Neural progenitor cell (in vitro differentiated cells): ENCODE data around the gene PRKCH. TPM values are rescaled to one million over a fixed set of nuclear protein-coding genes. Genes with fewer than 3 reads are reported as not detected.

ENCODE experiments used
- DNase-seq: peaks from one replicate; pipeline ENCODE4 v3.0.0-alpha.2; 2016; ENCODE audit warnings: low spot score
- H2AFZ ChIP-seq: fragments of 200-600 bp; sonication (generic); replicated peaks from 2 replicates; pipeline ENCODE4 v1.6.1; 2016; ENCODE audit warnings: antibody characterized with exemption
- H3F3A ChIP-seq: fragments of 200-600 bp; sonication (generic); 2 replicates; pipeline ENCODE4 v1.6.1; 2016; ENCODE audit warnings: antibody characterized with exemption, low read depth
- H3K27ac ChIP-seq: fragments of 200-600 bp; sonication (generic); 2 replicates; pipeline ENCODE4 v1.5.1; 2016; ENCODE audit warnings: mild to moderate bottlenecking
- H3K27me3 ChIP-seq: fragments of 200-600 bp; sonication (generic); 2 replicates; pipeline ENCODE4 v1.6.1; 2016; ENCODE audit warnings: mild to moderate bottlenecking, moderate library complexity
- H3K36me3 ChIP-seq: fragments of 200-600 bp; sonication (generic); 2 replicates; pipeline ENCODE4 v1.5.1; 2016
- H3K4me1 ChIP-seq: fragments of 200-600 bp; sonication (generic); 2 replicates; pipeline ENCODE4 v1.6.1; 2016; ENCODE audit warnings: mixed run types
- H3K4me2 ChIP-seq: fragments of 200-600 bp; sonication (generic); 2 replicates; pipeline ENCODE4 v1.6.1; 2016
- H3K4me3 ChIP-seq: fragments of 200-600 bp; sonication (generic); 2 replicates; pipeline ENCODE4 v1.5.1; 2016
- H3K79me2 ChIP-seq: fragments of 200-600 bp; sonication (generic); 2 replicates; pipeline ENCODE4 v1.6.1; 2016; ENCODE audit warnings: low read depth
- H3K9ac ChIP-seq: fragments of 200-600 bp; sonication (generic); 2 replicates; pipeline ENCODE4 v1.6.1; 2016
- H3K9me3 ChIP-seq: fragments of 200-600 bp; sonication (generic); 2 replicates; pipeline ENCODE4 v1.5.1; 2016; ENCODE audit warnings: low read depth
- H4K20me1 ChIP-seq: fragments of 200-600 bp; sonication (generic); 2 replicates; pipeline ENCODE4 v1.6.1; 2016; ENCODE audit warnings: low read depth
- H3K27ac Mint-ChIP-seq: 3 replicates; pipeline ENCODE4 v1.8.0; 2021; ENCODE audit warnings: mixed read lengths
- H3K27me3 Mint-ChIP-seq: 2 replicates; pipeline ENCODE4 v1.8.0; 2022; ENCODE audit warnings: low read depth, mild to moderate bottlenecking, inconsistent platforms, moderate library complexity, mixed read lengths; ENCODE audit not compliant: insufficient read depth
- H3K36me3 Mint-ChIP-seq: 3 replicates; pipeline ENCODE4 v1.8.0; 2021; ENCODE audit warnings: mixed read lengths
- H3K4me1 Mint-ChIP-seq: 3 replicates; pipeline ENCODE4 v1.8.0; 2021; ENCODE audit warnings: mixed read lengths
- H3K4me3 Mint-ChIP-seq: 3 replicates; pipeline ENCODE4 v1.8.0; 2021; ENCODE audit warnings: mild to moderate bottlenecking, moderate library complexity, mixed read lengths
- H3K9me3 Mint-ChIP-seq: 3 replicates; pipeline ENCODE4 v1.8.0; 2020; ENCODE audit warnings: mixed read lengths
- EZH2 ChIP-seq: fragments of 200-600 bp; sonication (generic); IDR thresholded peaks from 2 replicates; pipeline ENCODE4 v1.6.1; 2017; ENCODE audit warnings: antibody characterized with exemption, mild to moderate bottlenecking, moderate library complexity
- EZH2phosphoT487 ChIP-seq: fragments of 200-600 bp; sonication (generic); IDR thresholded peaks from 2 replicates; pipeline ENCODE4 v1.6.1; 2017; ENCODE audit warnings: antibody characterized with exemption
- total RNA-seq: library from RNA; depleted of rRNA; stranded (reverse); fragments of >200 nt; gene quantifications from 2 replicates; pipeline ENCODE4 v1.2.3, GENCODE V29; 2015; ENCODE audit warnings: low replicate concordance
- TF ChIP-seq, protein P1 (sequence below): fragments of 200-600 bp; sonication (generic); IDR thresholded peaks from 2 replicates; pipeline ENCODE4 v1.5.1; 2017; ENCODE audit warnings: antibody characterized with exemption, mild to moderate bottlenecking

The PRKCH gene
- total RNA-seq, 1 donor from 2014 or later = 1.3 TPM

- Mint-ChIP-seq H3K27me3 (no peaks in the 10 kb centered on the region), H3K9me3 (peaks cover 16% of the 10 kb centered on the region), H3K4me1 (no peaks in the 10 kb centered on the region), H3K36me3 (no peaks in the 10 kb centered on the region), H3K27ac (no peak overlapping the region), H3K4me3 (no peak overlapping the region)
- Histone ChIP-seq H3K79me2 (no peaks in the 10 kb centered on the region), H3K4me2 (no peak overlapping the region), H3K36me3 (no peaks in the 10 kb centered on the region), H3F3A (no peaks in the 10 kb centered on the region), H3K4me3 (no peak overlapping the region), H3K27me3 (no peaks in the 10 kb centered on the region), H4K20me1 (no peaks in the 10 kb centered on the region), H3K9me3 (peaks cover 3% of the 10 kb centered on the region), H2AFZ (no peak overlapping the region), H3K9ac (no peak overlapping the region), H3K27ac (no peak overlapping the region), H3K4me1 (peaks cover 4% of the 10 kb centered on the region)
- TF ChIP-seq, protein P1, sequence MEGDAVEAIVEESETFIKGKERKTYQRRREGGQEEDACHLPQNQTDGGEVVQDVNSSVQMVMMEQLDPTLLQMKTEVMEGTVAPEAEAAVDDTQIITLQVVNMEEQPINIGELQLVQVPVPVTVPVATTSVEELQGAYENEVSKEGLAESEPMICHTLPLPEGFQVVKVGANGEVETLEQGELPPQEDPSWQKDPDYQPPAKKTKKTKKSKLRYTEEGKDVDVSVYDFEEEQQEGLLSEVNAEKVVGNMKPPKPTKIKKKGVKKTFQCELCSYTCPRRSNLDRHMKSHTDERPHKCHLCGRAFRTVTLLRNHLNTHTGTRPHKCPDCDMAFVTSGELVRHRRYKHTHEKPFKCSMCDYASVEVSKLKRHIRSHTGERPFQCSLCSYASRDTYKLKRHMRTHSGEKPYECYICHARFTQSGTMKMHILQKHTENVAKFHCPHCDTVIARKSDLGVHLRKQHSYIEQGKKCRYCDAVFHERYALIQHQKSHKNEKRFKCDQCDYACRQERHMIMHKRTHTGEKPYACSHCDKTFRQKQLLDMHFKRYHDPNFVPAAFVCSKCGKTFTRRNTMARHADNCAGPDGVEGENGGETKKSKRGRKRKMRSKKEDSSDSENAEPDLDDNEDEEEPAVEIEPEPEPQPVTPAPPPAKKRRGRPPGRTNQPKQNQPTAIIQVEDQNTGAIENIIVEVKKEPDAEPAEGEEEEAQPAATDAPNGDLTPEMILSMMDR = no peak
- TF ChIP-seq EZH2 (no peak), EZH2phosphoT487 (no peak)
- no peak for DNase-seq
Measured at GRCh38 chr14:61379639-61380184, 58.3 kb downstream of the PRKCH start.

- no peaks in the 10 kb centered on the region for H3K27me3 Mint-ChIP-seq
- no peak overlapping the region for H3K27ac Mint-ChIP-seq
- H3K4me3 Mint-ChIP-seq = no peak overlapping the region
Measured at GRCh38 chr14:61380984-61381383, 59.6 kb downstream of the PRKCH start.

DNA sequence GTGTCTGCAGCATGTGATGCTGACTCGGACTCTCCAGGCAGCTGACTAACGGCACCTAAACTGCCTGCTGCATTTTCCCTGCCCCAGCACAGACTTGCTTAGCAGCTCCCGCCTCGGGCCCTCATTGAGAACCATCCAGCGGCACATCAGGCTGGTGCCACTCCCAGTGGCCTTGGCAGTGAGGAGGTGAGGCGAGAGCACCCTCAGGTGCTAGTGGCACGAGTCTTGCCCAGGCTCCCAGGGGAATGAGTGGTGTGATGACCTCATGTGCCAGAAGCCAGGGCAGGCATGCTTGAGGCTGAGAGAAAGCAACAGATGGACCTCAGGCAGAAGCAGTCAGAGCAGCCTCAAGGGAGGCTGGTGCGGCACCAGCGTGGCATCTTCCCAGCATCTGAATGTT lies 60.2 kb downstream of the PRKCH start:
- DNase-seq = no peak
- TF ChIP-seq, protein P1 = no peak
- no peak for TF ChIP-seq EZH2phosphoT487
- TF ChIP-seq EZH2 = no peak
- Histone ChIP-seq H3K4me3 (no peak overlapping the region), H3K79me2 (no peaks in the 10 kb centered on the region), H3K4me1 (peaks cover 5% of the 10 kb centered on the region), H3K27ac (no peak overlapping the region), H3F3A (no peaks in the 10 kb centered on the region), H3K9me3 (no peaks in the 10 kb centered on the region), H3K9ac (no peak overlapping the region), H3K4me2 (no peak overlapping the region), H3K27me3 (no peaks in the 10 kb centered on the region), H4K20me1 (no peaks in the 10 kb centered on the region), H3K36me3 (no peaks in the 10 kb centered on the region), H2AFZ (no peak overlapping the region)
- no peak overlapping the region for H3K4me3 Mint-ChIP-seq
- no peak overlapping the region for H3K27ac Mint-ChIP-seq
- no peaks in the 10 kb centered on the region for H3K36me3 Mint-ChIP-seq
- H3K9me3 Mint-ChIP-seq = peaks cover under 1% of the 10 kb centered on the region
- H3K27me3 Mint-ChIP-seq = no peaks in the 10 kb centered on the region
- H3K4me1 Mint-ChIP-seq = no peaks in the 10 kb centered on the region

More at GRCh38 chr14:61380984-61381383, 59.6 kb downstream of the PRKCH start:
- Histone ChIP-seq H3F3A (no peaks in the 10 kb centered on the region), H2AFZ (no peak overlapping the region), H3K27me3 (no peaks in the 10 kb centered on the region), H3K4me3 (no peak overlapping the region), H3K79me2 (no peaks in the 10 kb centered on the region), H3K36me3 (no peaks in the 10 kb centered on the region), H3K4me1 (peaks cover 4% of the 10 kb centered on the region), H3K27ac (no peak overlapping the region), H3K9ac (no peak overlapping the region), H3K4me2 (no peak overlapping the region), H3K9me3 (no peaks in the 10 kb centered on the region), H4K20me1 (no peaks in the 10 kb centered on the region)
- Mint-ChIP-seq H3K9me3 (peaks cover 6% of the 10 kb centered on the region), H3K4me1 (no peaks in the 10 kb centered on the region), H3K36me3 (no peaks in the 10 kb centered on the region)
- DNase-seq = no peak
- TF ChIP-seq EZH2phosphoT487 (no peak), EZH2 (no peak)
- TF ChIP-seq, protein P1 = no peak
